NCI-H2029 treated with DMSO at 0.1 percent for 48 hours (cell line): Measurements from ENCODE around the gene TMED9.

ENCODE experiments used
- DNase-seq: peaks from one replicate; lab custom pipeline; 2025; lab: John Stamatoyannopoulos, UW

The TMED9 gene

GRCh38 chr5:177578316-177578715 lies 13.7 kb upstream of the TMED9 start:
- DNase-seq: no peak

- DNase-seq: no peak
These were observed 3.5 kb upstream of the TMED9 start for GRCh38 chr5:177588413-177588909.

GRCh38 chr5:177590406-177590805 lies 1.6 kb upstream of the TMED9 start:
- DNase-seq: no peak

- no peak for DNase-seq
These were observed 353 bp upstream of the TMED9 start for GRCh38 chr5:177591690-177592009.

- DNase-seq: no peak
These were observed 902 bp downstream of the TMED9 start for GRCh38 chr5:177592905-177593304.

- no peak for DNase-seq
These were observed 1.5 kb downstream of the TMED9 start for GRCh38 chr5:177593511-177593910.

GRCh38 chr5:177594071-177594470 lies 2.1 kb downstream of the TMED9 start:
- no peak for DNase-seq

GRCh38 chr5:177595026-177595585 lies 3.1 kb downstream of the TMED9 start:
- DNase-seq: no peak

- no peak for DNase-seq
These were observed 4.2 kb downstream of the TMED9 start for GRCh38 chr5:177595991-177596774.

- DNase-seq: no peak
These were observed 4.8 kb downstream of the TMED9 start for GRCh38 chr5:177596775-177597238.

GRCh38 chr5:177598477-177598876 lies 6.5 kb downstream of the TMED9 start:
- DNase-seq: no peak

GRCh38 chr5:177599731-177600507 lies 7.9 kb downstream of the TMED9 start, which contains the start of gene B4GALT7:
Gene B4GALT7 (plus strand): TSS chr5:177600132. CDS start chr5:177600211, 79 bp downstream.
- peak; percentile 23 for DNase-seq

- DNase-seq: no peak
These were observed 8.6 kb downstream of the TMED9 start for GRCh38 chr5:177600508-177601018.

- no peak for DNase-seq
These were observed 9.1 kb downstream of the TMED9 start for GRCh38 chr5:177601126-177601525.

GRCh38 chr5:177601577-177602457 lies 9.8 kb downstream of the TMED9 start:
- no peak for DNase-seq

- no peak for DNase-seq
These were observed 10.4 kb downstream of the TMED9 start for GRCh38 chr5:177602458-177602830.

- no peak for DNase-seq
These were observed 11.6 kb downstream of the TMED9 start for GRCh38 chr5:177603631-177604030.

- no peak for DNase-seq
These were observed 12.1 kb downstream of the TMED9 start for GRCh38 chr5:177604116-177604521.

- no peak for DNase-seq
These were observed 12.7 kb downstream of the TMED9 start for GRCh38 chr5:177604656-177605055.

GRCh38 chr5:177605078-177605477 lies 13.1 kb downstream of the TMED9 start:
- DNase-seq: no peak

GRCh38 chr5:177605667-177606066 lies 13.7 kb downstream of the TMED9 start:
- no peak for DNase-seq
